GM19238 (cell line): ENCODE data around the gene TOP3B.
A peak's percentile ranks its signal among the peaks of the same experiment; 100 is the strongest.

ENCODE experiments used
- DNase-seq: peaks from one replicate; pipeline ENCODE4 v3.0.0; 2011; ENCODE audit warnings: low spot score; ENCODE audit not compliant: insufficient read length

TOP3B gene

GRCh38 chr22:21982338-21982965 is at the start of gene TOP3B:
Gene TOP3B (minus strand): TSS chr22:21982787. CDS start chr22:21975709, 7,078 bp downstream.
- peak; percentile 80 for DNase-seq

GRCh38 chr22:22031183-22031945 is 48.8 kb upstream of the TOP3B start:
- no peak for DNase-seq

GRCh38 chr22:22030493-22031182 is 48.1 kb upstream of the TOP3B start:
- DNase-seq: peak; percentile 57

GRCh38 chr22:22027955-22028354 is 45.4 kb upstream of the TOP3B start:
- DNase-seq: no peak

- peak; percentile 52 for DNase-seq
These were observed 43.7 kb upstream of the TOP3B start for GRCh38 chr22:22026157-22026831.

GRCh38 chr22:22025320-22026156 is 43.0 kb upstream of the TOP3B start:
- no peak for DNase-seq

GRCh38 chr22:22024440-22024839 is 41.9 kb upstream of the TOP3B start:
- DNase-seq: no peak

GRCh38 chr22:22023581-22024137 is 41.1 kb upstream of the TOP3B start:
- no peak for DNase-seq

- DNase-seq: no peak
These were observed 40.5 kb upstream of the TOP3B start for GRCh38 chr22:22022947-22023534.

GRCh38 chr22:22022255-22022840 is 39.8 kb upstream of the TOP3B start:
- no peak for DNase-seq

- no peak for DNase-seq
These were observed 38.7 kb upstream of the TOP3B start for GRCh38 chr22:22021162-22021750.

- no peak for DNase-seq
These were observed 37.9 kb upstream of the TOP3B start for GRCh38 chr22:22020425-22020852.

GRCh38 chr22:22019659-22020424 is 37.3 kb upstream of the TOP3B start:
- no peak for DNase-seq

- no peak for DNase-seq
These were observed 36.5 kb upstream of the TOP3B start for GRCh38 chr22:22018825-22019658.

GRCh38 chr22:22015631-22016030 is 33.0 kb upstream of the TOP3B start:
- DNase-seq: no peak

- DNase-seq: no peak
These were observed 31.7 kb upstream of the TOP3B start for GRCh38 chr22:22014285-22014659.

- no peak for DNase-seq
These were observed 31.1 kb upstream of the TOP3B start for GRCh38 chr22:22013559-22014284.
